Suprapubic skin (tissue), 4 donors: Measurements from ENCODE around the gene CYP8B1. TPM values are rescaled to one million over a fixed set of nuclear protein-coding genes. Genes with fewer than 3 reads are reported as not detected.

Source experiments
- DNase-seq, 2 donors: peaks; one replicate each; pipeline ENCODE4 v3.0.0-alpha.2; 2019; ENCODE audit warnings: low spot score in 2 of 2
- H3K27ac ChIP-seq: fragments of 200-600 bp; sonication (generic); one replicate; pipeline ENCODE4 v1.5.1; 2019
- H3K27me3 ChIP-seq: fragments of 200-600 bp; sonication (generic); one replicate; pipeline ENCODE4 v1.5.1; 2019
- H3K36me3 ChIP-seq: fragments of 200-600 bp; sonication (generic); one replicate; pipeline ENCODE4 v1.5.1; 2019
- H3K4me1 ChIP-seq: fragments of 200-600 bp; sonication (generic); one replicate; pipeline ENCODE4 v1.5.1; 2019
- H3K4me3 ChIP-seq: fragments of 200-600 bp; sonication (generic); one replicate; pipeline ENCODE4 v1.5.1; 2019; ENCODE audit warnings: mild to moderate bottlenecking
- H3K9me3 ChIP-seq: fragments of 200-600 bp; sonication (generic); one replicate; pipeline ENCODE4 v1.5.1; 2019
- EP300 ChIP-seq: sonication (generic); formaldehyde crosslinking; IDR thresholded peaks from one replicate; pipeline ENCODE4 v1.6.1; 2017; ENCODE audit warnings: antibody characterized with exemption
- POLR2A ChIP-seq, 2 donors: fragments of 450-650 bp; IDR thresholded peaks; one replicate each; pipeline ENCODE4 v1.6.1; 2017; ENCODE audit warnings: antibody characterized with exemption in 2 of 2, mild to moderate bottlenecking in 2 of 2, moderate library complexity in 2 of 2
- POLR2AphosphoS5 ChIP-seq, 3 donors: sonication (generic); formaldehyde crosslinking; IDR thresholded peaks; one replicate each; pipeline ENCODE4 v1.6.1; 2017; ENCODE audit warnings: antibody characterized with exemption in 3 of 3
- WGBS: methylation state at CpG from one replicate; pipeline ENCODE4 v1.1.5; 2018; 5-methylcytosine and 5-hydroxymethylcytosine counted together
- total RNA-seq, 4 donors: library from RNA; depleted of rRNA; stranded (reverse); fragments of >200 nt; gene quantifications; one replicate each; pipeline ENCODE4 v1.1.0, GENCODE V29; 2016
- TF ChIP-seq, protein P1 (sequence below), 2 donors: fragments of 200-600 bp in 1 of 2; fragments of 450-650 bp in 1 of 2; sonication (generic) in 1 of 2; IDR thresholded peaks; one replicate each; pipeline ENCODE4 v1.5.1; 2016 to 2019; ENCODE audit warnings: antibody characterized with exemption in 2 of 2, mild to moderate bottlenecking in 1 of 2, moderate library complexity in 1 of 2

CYP8B1 gene
- total RNA-seq, 4 donors from 2014 or later: not detected

DNA sequence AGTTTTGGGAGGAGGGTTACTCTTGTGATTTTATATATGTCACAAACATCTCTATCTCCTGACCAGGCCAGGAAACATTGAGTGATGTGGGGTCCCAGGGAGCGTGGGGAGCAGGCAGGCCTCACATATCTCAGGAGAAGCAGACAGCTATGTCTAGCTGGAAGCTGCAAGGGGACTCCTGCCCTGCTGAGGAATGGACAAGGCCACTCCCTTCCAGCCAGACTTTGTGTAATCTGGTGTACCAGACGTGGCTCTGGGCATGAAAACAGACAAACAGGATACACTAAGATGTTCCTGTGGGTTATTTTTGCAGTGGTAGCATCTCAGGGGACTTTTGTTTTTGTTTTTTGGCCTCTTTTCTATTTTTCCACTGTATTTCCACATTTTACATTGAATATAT lies 23.2 kb downstream of the CYP8B1 start:
- Histone ChIP-seq H3K9me3 (no peaks in the 10 kb centered on the region), H3K27me3 (no peaks in the 10 kb centered on the region), H3K27ac (peak overlapping the region; percentile 40), H3K4me3 (no peak overlapping the region), H3K36me3 (no peaks in the 10 kb centered on the region), H3K4me1 (peaks cover 13% of the 10 kb centered on the region)
- DNase-seq: peak in 1 of 2 donors; percentile 78
- TF ChIP-seq POLR2AphosphoS5 (IDR thresholded peaks at IDR 0.05): no peak
- TF ChIP-seq POLR2A (IDR thresholded peaks at IDR 0.05): no peak
- 40% methylated on average over 2 of the region's 2 CpGs for WGBS

DNA sequence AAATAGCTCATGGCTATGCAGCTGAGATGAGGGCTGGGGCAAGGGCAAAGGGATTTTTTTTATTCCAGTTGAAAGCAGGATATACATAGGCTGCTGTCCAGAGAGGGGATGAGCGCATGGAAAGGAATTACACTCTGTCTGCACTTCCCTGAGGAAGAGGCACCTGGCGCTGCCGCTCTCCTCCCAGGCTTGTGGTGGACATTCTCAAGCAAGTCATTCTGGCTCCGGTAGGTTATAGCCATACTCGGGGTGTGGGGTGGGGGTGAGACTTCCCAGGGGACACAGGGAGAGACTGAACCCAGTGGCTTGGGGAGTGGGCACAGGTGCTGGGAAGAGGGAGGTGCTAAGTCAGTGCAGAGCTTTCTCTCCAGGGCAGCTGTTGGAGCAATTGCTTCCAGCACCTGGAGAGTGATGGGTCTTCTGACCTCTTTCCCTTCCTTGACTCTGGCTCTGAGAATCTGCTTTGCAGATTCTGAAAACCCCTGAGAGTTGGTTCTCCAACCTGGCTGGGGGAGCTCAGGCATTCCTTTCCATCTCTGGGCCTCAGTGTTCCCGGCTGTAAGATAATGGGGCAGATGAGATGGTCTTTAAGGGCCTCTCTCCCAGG lies 24.3 kb downstream of the CYP8B1 start:
- Histone ChIP-seq H3K27me3 (no peaks in the 10 kb centered on the region), H3K4me1 (peaks cover 24% of the 10 kb centered on the region), H3K27ac (peak overlapping the region; percentile 40), H3K4me3 (no peak overlapping the region), H3K36me3 (no peaks in the 10 kb centered on the region), H3K9me3 (no peaks in the 10 kb centered on the region)
- WGBS: 93% methylated on average over 6 of the region's 6 CpGs
- TF ChIP-seq POLR2A (IDR thresholded peaks at IDR 0.05) (no peak), POLR2AphosphoS5 (IDR thresholded peaks at IDR 0.05) (no peak), EP300 (no peak)
- TF ChIP-seq, protein P1, sequence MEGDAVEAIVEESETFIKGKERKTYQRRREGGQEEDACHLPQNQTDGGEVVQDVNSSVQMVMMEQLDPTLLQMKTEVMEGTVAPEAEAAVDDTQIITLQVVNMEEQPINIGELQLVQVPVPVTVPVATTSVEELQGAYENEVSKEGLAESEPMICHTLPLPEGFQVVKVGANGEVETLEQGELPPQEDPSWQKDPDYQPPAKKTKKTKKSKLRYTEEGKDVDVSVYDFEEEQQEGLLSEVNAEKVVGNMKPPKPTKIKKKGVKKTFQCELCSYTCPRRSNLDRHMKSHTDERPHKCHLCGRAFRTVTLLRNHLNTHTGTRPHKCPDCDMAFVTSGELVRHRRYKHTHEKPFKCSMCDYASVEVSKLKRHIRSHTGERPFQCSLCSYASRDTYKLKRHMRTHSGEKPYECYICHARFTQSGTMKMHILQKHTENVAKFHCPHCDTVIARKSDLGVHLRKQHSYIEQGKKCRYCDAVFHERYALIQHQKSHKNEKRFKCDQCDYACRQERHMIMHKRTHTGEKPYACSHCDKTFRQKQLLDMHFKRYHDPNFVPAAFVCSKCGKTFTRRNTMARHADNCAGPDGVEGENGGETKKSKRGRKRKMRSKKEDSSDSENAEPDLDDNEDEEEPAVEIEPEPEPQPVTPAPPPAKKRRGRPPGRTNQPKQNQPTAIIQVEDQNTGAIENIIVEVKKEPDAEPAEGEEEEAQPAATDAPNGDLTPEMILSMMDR (IDR thresholded peaks at IDR 0.05): no peak
- DNase-seq: peak in 1 of 2 donors; percentile 21

DNA sequence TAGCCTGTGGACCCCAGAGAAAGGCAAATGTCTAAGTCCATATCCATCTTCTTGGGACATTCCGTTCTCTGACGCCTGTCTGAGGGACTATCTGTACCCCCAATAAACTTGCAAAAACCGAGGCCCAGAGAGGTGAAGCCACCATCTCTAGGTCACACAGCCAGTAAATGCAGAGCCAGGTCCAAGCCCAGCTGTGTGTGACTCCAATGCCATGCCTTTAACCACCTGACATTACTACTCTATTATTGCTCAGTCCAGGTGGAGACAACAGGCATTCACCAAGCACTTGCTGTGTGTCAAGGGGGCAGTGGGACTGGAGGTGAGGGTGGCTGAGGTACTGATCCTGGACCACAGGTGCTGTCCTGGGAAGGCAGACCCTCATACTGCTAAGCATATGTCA lies 25.4 kb downstream of the CYP8B1 start:
- no peaks in the 10 kb centered on the region for H3K27me3 ChIP-seq
- DNase-seq: no peak
- no peaks in the 10 kb centered on the region for H3K36me3 ChIP-seq
- H3K9me3 ChIP-seq: no peaks in the 10 kb centered on the region
- no peak overlapping the region for H3K4me3 ChIP-seq
- no peak overlapping the region for H3K27ac ChIP-seq
- TF ChIP-seq EP300 (no peak), POLR2A (IDR thresholded peaks at IDR 0.05) (no peak), POLR2AphosphoS5 (IDR thresholded peaks at IDR 0.05) (no peak)
- TF ChIP-seq, protein P1 (IDR thresholded peaks at IDR 0.05): no peak
- peaks cover 24% of the 10 kb centered on the region for H3K4me1 ChIP-seq
- 88% methylated on average over 3 of the region's 3 CpGs for WGBS

DNA sequence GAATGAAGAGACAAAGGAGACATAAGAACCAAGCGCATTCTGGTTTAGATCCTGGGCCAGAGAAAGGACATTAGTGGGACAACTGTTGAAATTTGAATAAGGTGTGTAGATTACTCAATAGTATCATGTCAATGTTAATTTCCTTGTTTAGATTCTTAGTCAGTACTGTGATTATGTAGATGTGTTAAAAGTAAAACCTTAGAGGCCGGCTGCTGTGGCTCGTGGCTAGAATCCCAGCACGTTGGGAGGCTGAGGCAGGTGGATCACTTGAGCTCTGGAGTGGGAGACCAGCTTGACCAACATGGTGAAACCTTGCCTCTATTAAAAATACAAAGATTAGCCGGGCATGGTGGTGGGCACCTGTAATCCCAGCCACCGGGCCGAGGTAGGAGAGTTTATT lies 26.7 kb downstream of the CYP8B1 start:
- H3K9me3 ChIP-seq: no peaks in the 10 kb centered on the region
- no peak overlapping the region for H3K4me3 ChIP-seq
- H3K27me3 ChIP-seq: no peaks in the 10 kb centered on the region
- no peak overlapping the region for H3K27ac ChIP-seq
- H3K4me1 ChIP-seq: peaks cover 29% of the 10 kb centered on the region
- no peaks in the 10 kb centered on the region for H3K36me3 ChIP-seq
- no peak for TF ChIP-seq POLR2A (IDR thresholded peaks at IDR 0.05)
- TF ChIP-seq, protein P1 (IDR thresholded peaks at IDR 0.05): no peak
- no peak for TF ChIP-seq POLR2AphosphoS5 (IDR thresholded peaks at IDR 0.05)
- no peak for TF ChIP-seq EP300
- no peak for DNase-seq
- 95% methylated on average over 7 of the region's 7 CpGs for WGBS

DNA sequence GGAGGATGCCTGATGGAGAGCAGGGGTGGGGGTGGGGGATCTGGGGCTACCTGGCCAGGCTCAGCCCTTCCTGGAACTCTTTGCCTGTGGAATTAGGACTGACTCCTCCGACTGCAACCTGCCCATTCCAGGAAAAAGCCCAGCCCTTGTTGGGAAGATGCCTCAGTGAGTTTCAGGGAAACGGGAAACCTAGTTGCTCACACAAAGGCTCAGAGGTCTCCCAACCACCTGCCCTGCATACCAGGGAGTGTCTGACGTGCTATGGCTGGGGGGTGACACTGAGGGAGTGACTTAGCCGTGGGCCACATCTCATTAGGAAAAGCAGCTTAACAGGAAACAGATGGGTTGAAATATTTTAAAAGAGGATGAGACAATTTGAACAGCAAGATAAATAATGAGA lies 27.9 kb downstream of the CYP8B1 start:
- peak overlapping the region; percentile 67 for H3K27ac ChIP-seq
- H3K27me3 ChIP-seq: no peaks in the 10 kb centered on the region
- peaks cover 32% of the 10 kb centered on the region for H3K4me1 ChIP-seq
- TF ChIP-seq EP300 (no peak), POLR2AphosphoS5 (IDR thresholded peaks at IDR 0.05) (no peak), POLR2A (IDR thresholded peaks at IDR 0.05) (no peak)
- TF ChIP-seq, protein P1 (IDR thresholded peaks at IDR 0.05): no peak
- no peaks in the 10 kb centered on the region for H3K9me3 ChIP-seq
- DNase-seq: peak in 1 of 2 donors; percentile 76
- H3K36me3 ChIP-seq: no peaks in the 10 kb centered on the region
- whole genome bisulfite sequencing: 46% methylated on average over 4 of the region's 4 CpGs
- no peak overlapping the region for H3K4me3 ChIP-seq
